HEK293 (cell line): ENCODE data around the gene KDSR.

Experiments used
- CTCF ChIA-PET: fragments of 350-600 bp; formaldehyde crosslinking; extraction: SDS; loops from one replicate; lab custom pipeline; 2021; ENCODE audit warnings: antibody characterized with exemption; lab: Yijun Ruan, JAX
- POLR2A ChIA-PET: fragments of 300-600 bp; formaldehyde crosslinking; extraction: SDS; loops from one replicate; lab custom pipeline; 2020; ENCODE audit warnings: antibody characterized with exemption, inconsistent platforms; lab: Yijun Ruan, JAX
- H3K27ac ChIP-seq: fragments of 200-500 bp; sonication (Bioruptor generic); 2 replicates; pipeline ENCODE4 v1.5.1; 2014; ENCODE audit warnings: low read depth, low read length, control low read depth, inconsistent platforms; ENCODE audit errors: extremely low read depth
- H3K36me3 ChIP-seq, 2 experiments: fragments of 200-500 bp in 1 of 2; sonication (Bioruptor generic) in 1 of 2; 1 replicate in 1 of 2; 2 replicates in 1 of 2; pipeline ENCODE4 v1.5.1; 2014 to 2017; ENCODE audit warnings: inconsistent platforms in 2 of 2, low read length in 2 of 2; ENCODE audit not compliant: control insufficient read depth in 2 of 2, insufficient read depth in 1 of 2
- H3K4me1 ChIP-seq: fragments of 200-500 bp; sonication (Bioruptor generic); 2 replicates; pipeline ENCODE4 v1.5.1; 2014; ENCODE audit warnings: mild to moderate bottlenecking, low read length, inconsistent platforms; ENCODE audit not compliant: control insufficient read depth, insufficient read depth
- H3K4me3 ChIP-seq: 2 replicates; pipeline ENCODE4 v1.5.1; 2011; ENCODE audit warnings: low read depth, mild to moderate bottlenecking, control low read depth, low read length, moderate library complexity
- H3K9me3 ChIP-seq: fragments of 200-500 bp; sonication (Bioruptor generic); 2 replicates; pipeline ENCODE4 v1.5.1; 2014; ENCODE audit warnings: low read depth, low read length, inconsistent platforms; ENCODE audit not compliant: control insufficient read depth, insufficient read depth
- FEZF1 ChIP-seq: fragments of 450-650 bp; formaldehyde crosslinking; IDR thresholded peaks from 2 replicates; pipeline ENCODE4 v1.5.1; 2016; ENCODE audit warnings: missing biosample characterization, missing genetic modification characterization
- ZNF394 ChIP-seq: fragments of 450-650 bp; formaldehyde crosslinking; IDR thresholded peaks from 2 replicates; pipeline ENCODE4 v1.5.1; 2016; ENCODE audit warnings: missing biosample characterization, missing genetic modification characterization, mild to moderate bottlenecking, moderate library complexity, borderline replicate concordance
- ZNF423 ChIP-seq: fragments of 450-650 bp; formaldehyde crosslinking; IDR thresholded peaks from 2 replicates; pipeline ENCODE4 v1.5.1; 2016; ENCODE audit warnings: missing biosample characterization, missing genetic modification characterization
- ZNF529 ChIP-seq: fragments of 450-650 bp; formaldehyde crosslinking; IDR thresholded peaks from 2 replicates; pipeline ENCODE4 v1.5.1; 2017; ENCODE audit warnings: missing genetic modification characterization, missing biosample characterization; ENCODE audit not compliant: insufficient replicate concordance
- ZNF600 ChIP-seq: fragments of 450-650 bp; formaldehyde crosslinking; IDR thresholded peaks from 2 replicates; pipeline ENCODE4 v1.5.1; 2016; ENCODE audit warnings: missing biosample characterization, missing genetic modification characterization
- ZNF747 ChIP-seq: fragments of 450-650 bp; formaldehyde crosslinking; IDR thresholded peaks from 2 replicates; pipeline ENCODE4 v1.5.1; 2016; ENCODE audit warnings: missing biosample characterization, missing genetic modification characterization
- TF ChIP-seq, protein P1 (sequence below): fragments of 450-650 bp; formaldehyde crosslinking; IDR thresholded peaks from 2 replicates; pipeline ENCODE4 v1.5.1; 2017; ENCODE audit warnings: missing biosample characterization, missing genetic modification characterization

KDSR gene

DNA sequence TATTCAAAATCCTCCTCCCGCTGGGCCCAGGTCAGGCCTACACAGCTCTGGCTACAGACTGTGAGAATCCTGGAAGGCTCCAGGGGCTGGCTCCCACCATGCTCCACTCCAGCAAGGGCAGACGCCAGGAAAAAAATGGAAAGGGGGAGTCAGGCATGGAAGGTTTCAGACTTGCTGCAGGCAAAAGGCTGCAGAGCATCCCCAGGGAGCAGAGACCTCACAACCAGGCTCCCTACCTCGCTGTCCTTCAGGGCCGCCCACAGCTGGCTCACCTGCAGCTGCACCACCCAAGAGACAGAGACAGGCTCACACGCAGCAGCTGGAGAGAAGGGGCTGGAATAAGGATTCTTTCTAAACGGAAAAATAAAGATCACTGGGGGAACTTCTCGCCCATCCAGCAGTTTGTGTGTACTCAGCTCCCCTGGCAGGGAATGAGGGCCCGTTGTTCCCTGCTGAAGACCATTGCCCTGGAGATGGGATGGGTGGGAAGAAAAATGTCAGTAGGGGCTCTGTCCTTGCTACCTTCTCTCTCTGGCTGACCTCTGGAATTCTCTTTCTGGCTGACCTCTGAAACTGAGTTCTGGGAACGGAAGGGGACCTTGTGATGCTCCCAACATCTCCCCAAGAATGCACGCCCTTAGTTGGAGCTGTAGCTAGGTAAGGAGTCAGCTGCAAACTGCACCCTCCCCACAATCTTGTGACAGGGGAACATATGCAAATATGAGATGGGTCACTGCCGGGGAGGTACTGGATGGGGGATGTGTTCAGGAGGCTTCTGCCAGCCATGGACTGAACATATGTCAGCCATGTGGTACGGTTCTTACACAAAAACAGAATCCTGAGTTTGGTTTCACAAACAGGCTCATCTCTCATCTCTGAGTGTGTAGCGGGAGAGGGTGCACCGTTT lies 81.9 kb downstream of the KDSR start (continued):
- no peak for TF ChIP-seq ZNF423 (tag by site-specific recombination)

DNA sequence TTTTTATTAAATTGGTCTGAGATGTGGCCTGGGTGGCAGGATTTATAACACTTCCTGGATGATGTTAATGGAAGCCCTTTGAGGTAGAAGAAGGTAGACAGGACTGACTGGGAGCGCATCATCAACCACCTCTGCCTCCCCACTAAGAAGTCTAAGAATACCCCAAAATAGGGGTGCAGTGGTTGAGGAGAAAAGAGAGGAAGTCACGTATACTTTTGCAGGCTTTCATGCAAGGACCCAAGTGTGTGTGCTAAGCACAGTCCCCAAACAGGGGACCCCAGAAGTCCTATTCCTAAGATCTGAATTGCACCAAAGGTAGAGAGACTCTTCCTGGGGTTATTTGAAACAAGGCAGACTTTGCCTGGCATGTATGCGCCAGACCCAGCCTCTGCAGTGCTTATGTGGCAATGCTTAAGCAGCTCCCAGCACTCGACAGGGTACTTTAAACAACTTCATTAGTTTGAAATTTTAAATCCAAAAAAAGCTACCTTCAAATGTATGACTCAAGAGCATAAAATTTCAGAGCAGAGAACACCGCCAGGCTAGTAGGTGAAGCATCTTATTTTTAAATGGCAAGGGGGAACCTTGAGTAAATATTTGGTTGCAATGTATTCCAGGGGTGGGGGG lies 82.7 kb downstream of the KDSR start:
- no peak overlapping the region for H3K27ac ChIP-seq
- no peak for TF ChIP-seq ZNF394 (tag by site-specific recombination)
- TF ChIP-seq, all 188 proteins: peak for 0
- H3K36me3 ChIP-seq, result no peaks in the 10 kb centered on the region
- POLR2A ChIA-PET, result no interaction called here
- CTCF ChIA-PET, result interaction anchor here (0.7 kb wide), 1 partner anchor 169 kb away, joined by 3 read pairs; no protein-coding TSS in a partner anchor
- H3K4me3 ChIP-seq, result no peak overlapping the region
- H3K4me1 ChIP-seq, result peaks cover 18% of the 10 kb centered on the region; the same call in 1 of the 2 replicates
- no peaks in the 10 kb centered on the region for H3K9me3 ChIP-seq

DNA sequence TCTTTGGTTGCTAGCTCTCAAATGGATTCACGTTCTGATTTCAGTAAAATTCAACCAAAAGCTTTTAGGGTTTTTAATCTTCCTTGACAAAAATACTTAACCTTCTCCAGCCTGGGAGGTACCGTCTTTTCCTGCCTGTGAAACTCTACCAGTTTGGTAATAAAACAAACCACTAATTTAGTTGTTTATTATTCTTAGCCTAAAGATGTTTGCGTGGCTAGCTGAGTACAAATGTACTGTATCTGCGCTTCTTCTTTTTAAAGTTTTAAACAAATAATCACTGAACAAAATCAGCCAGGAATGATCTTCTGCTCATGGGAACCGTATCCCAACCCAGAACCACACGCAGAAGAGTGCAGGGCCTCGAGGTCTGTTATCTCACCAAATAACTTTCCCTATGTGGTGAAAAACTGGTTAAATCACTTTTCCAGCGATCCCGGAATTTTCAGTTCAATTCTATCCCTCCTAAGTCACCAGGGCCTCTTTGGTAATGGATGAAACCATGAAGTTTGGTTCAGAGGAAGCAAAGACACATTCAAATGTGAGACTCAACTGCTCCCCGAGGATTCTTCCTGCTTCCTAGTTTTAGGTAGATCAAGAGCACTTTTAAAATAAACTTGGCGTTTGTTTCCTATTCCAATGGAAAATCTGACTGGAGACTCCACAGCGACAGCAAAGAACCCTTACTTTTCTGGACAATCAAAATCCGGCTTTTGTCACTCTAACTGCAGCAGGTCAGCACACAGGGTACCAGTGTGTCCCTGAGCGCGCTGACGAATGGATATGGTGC lies 83.5 kb downstream of the KDSR start:
- TF ChIP-seq, protein P1, sequence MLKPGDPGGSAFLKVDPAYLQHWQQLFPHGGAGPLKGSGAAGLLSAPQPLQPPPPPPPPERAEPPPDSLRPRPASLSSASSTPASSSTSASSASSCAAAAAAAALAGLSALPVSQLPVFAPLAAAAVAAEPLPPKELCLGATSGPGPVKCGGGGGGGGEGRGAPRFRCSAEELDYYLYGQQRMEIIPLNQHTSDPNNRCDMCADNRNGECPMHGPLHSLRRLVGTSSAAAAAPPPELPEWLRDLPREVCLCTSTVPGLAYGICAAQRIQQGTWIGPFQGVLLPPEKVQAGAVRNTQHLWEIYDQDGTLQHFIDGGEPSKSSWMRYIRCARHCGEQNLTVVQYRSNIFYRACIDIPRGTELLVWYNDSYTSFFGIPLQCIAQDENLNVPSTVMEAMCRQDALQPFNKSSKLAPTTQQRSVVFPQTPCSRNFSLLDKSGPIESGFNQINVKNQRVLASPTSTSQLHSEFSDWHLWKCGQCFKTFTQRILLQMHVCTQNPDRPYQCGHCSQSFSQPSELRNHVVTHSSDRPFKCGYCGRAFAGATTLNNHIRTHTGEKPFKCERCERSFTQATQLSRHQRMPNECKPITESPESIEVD (tag by site-specific recombination), result peak; percentile 56; the same call in 1 of the 2 replicates
- TF ChIP-seq ZNF747, result no peak
- TF ChIP-seq FEZF1 (tag by site-specific recombination), result peak; percentile 80
- no peak for TF ChIP-seq ZNF600 (tag by site-specific recombination)
- H3K36me3 ChIP-seq, result no peaks in the 10 kb centered on the region
- no peak overlapping the region for H3K27ac ChIP-seq
- H3K4me3 ChIP-seq, result no peak overlapping the region
- H3K9me3 ChIP-seq, result no peaks in the 10 kb centered on the region
- ChIA-PET CTCF (interaction anchor here (1.0 kb wide), 1 partner anchor 44 kb away, joined by 3 read pairs; no protein-coding TSS in a partner anchor), POLR2A (no interaction called here)
- peaks cover 20% of the 10 kb centered on the region; the same call in 1 of the 2 replicates for H3K4me1 ChIP-seq

DNA sequence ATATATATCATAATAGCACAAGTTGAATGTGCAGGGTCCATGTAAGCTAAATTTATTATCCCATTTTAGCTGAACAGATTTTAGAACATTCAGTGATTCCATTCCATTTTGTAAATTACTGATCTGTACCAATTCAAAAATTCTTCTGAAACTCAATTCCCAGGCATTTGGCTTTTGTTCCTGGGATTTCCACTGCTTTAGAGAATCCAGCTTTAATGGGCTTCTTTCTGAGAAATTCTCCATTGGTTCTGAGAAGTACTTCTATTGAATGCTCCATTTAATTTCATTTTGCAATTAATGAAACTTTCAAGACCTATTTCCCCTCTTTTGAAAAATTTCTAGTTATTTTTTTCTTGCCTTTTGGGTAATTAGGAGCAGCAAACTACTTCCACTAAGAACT lies 84.2 kb downstream of the KDSR start:
- H3K9me3 ChIP-seq, result no peaks in the 10 kb centered on the region
- peaks cover 22% of the 10 kb centered on the region; the same call in 1 of the 2 replicates for H3K4me1 ChIP-seq
- H3K4me3 ChIP-seq, result no peak overlapping the region
- no peaks in the 10 kb centered on the region for H3K36me3 ChIP-seq
- ChIA-PET CTCF (interaction anchor here (0.9 to 1.0 kb wide), 2 partner anchors 45 to 257 kb away, joined by 3 read pairs; no protein-coding TSS in a partner anchor), POLR2A (no interaction called here)
- no peak overlapping the region for H3K27ac ChIP-seq
- no peak for TF ChIP-seq ZNF529 (tag by site-specific recombination)
